Measurements from ENCODE around the gene MME. TPM values are rescaled to one million over a fixed set of nuclear protein-coding genes. Genes with fewer than 3 reads are reported as not detected.

The MME gene
- total RNA-seq, 1 donor from 2014 or later = 14.5 TPM

DNA sequence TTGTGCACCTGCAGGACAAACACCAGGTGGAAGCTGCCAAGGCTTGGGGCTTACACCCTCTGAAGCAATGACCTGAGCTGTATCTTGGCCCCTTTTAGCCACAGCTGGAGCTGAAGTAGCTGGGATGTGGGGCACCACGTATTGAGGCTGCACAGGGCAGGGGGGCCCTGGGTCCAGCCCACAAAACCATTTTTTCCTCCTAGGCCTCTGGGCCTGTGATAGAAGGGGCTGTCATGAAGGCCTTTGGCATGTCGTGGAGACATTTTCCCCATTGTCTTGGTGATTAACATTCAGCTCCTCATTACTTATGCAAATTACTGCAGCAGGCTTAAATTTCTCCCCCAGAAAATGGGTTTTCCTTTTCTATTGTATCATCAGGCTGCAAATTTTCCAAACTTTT is 27.6 kb upstream of the MME start:
- Mint-ChIP-seq H3K4me3 (ENCODE audit: unreplicated experiment) (no peak overlapping the region), H3K27ac (ENCODE audit: unreplicated experiment) (no peak overlapping the region), H3K36me3 (ENCODE audit: unreplicated experiment) (no peaks in the 10 kb centered on the region), H3K4me1 (ENCODE audit: unreplicated experiment) (no peaks in the 10 kb centered on the region), H3K9me3 (ENCODE audit: unreplicated experiment) (peaks cover 14% of the 10 kb centered on the region), H3K27me3 (ENCODE audit: unreplicated experiment) (no peaks in the 10 kb centered on the region)
- no peak for DNase-seq (ENCODE audit: extremely low spot score, unreplicated experiment)
- TF ChIP-seq, protein P1, sequence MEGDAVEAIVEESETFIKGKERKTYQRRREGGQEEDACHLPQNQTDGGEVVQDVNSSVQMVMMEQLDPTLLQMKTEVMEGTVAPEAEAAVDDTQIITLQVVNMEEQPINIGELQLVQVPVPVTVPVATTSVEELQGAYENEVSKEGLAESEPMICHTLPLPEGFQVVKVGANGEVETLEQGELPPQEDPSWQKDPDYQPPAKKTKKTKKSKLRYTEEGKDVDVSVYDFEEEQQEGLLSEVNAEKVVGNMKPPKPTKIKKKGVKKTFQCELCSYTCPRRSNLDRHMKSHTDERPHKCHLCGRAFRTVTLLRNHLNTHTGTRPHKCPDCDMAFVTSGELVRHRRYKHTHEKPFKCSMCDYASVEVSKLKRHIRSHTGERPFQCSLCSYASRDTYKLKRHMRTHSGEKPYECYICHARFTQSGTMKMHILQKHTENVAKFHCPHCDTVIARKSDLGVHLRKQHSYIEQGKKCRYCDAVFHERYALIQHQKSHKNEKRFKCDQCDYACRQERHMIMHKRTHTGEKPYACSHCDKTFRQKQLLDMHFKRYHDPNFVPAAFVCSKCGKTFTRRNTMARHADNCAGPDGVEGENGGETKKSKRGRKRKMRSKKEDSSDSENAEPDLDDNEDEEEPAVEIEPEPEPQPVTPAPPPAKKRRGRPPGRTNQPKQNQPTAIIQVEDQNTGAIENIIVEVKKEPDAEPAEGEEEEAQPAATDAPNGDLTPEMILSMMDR (IDR thresholded peaks at IDR 0.05) = no peak

DNA sequence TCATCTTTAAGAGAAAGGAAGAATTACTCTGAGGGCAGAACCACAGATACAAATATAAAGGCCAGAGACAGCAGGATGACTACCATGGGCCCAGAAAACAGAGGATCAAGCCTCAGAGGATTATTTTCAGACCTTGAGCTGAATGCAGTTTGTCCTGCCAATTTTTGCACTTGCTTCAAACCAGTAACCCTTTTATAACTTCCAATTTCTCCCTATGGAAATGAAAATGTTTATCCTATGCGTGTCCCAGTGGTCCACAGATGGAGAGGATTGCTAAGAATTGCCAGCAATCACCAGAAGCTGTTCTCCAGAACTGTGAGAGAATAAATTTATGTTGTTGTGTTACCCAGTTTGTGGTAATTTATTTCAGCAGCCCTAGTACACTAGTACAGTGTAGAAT is 26.4 kb upstream of the MME start:
- TF ChIP-seq, protein P1 (IDR thresholded peaks at IDR 0.05) = no peak
- no peaks in the 10 kb centered on the region for H3K4me1 Mint-ChIP-seq (ENCODE audit: unreplicated experiment)
- H3K36me3 Mint-ChIP-seq (ENCODE audit: unreplicated experiment) = no peaks in the 10 kb centered on the region
- no peak overlapping the region for H3K4me3 Mint-ChIP-seq (ENCODE audit: unreplicated experiment)
- no peaks in the 10 kb centered on the region for H3K27me3 Mint-ChIP-seq (ENCODE audit: unreplicated experiment)
- H3K9me3 Mint-ChIP-seq (ENCODE audit: unreplicated experiment) = peaks cover 14% of the 10 kb centered on the region
- DNase-seq (ENCODE audit: extremely low spot score, unreplicated experiment) = no peak
- no peak overlapping the region for H3K27ac Mint-ChIP-seq (ENCODE audit: unreplicated experiment)

DNA sequence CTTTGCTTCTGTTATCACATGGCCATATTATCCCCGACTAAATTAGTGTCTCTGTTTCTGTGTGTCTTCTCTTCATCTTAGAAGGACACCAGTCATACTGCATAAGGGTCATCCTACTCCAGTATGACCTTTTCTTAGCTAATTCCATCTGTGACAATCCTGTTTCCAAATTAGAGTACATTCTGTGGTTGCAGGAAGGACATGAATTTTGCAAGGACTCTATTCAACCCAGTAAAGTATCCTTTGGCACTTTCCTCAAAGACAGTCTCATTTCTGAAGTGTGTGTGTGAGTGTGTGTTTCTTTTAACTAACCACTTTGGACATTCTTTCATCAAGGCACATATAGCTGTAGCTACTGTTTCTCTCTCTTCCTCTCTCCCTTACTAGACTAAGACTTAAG is 15.2 kb upstream of the MME start:
- Mint-ChIP-seq H3K36me3 (ENCODE audit: unreplicated experiment) (no peaks in the 10 kb centered on the region), H3K4me3 (ENCODE audit: unreplicated experiment) (no peak overlapping the region), H3K9me3 (ENCODE audit: unreplicated experiment) (no peaks in the 10 kb centered on the region), H3K27ac (ENCODE audit: unreplicated experiment) (no peak overlapping the region), H3K27me3 (ENCODE audit: unreplicated experiment) (no peaks in the 10 kb centered on the region), H3K4me1 (ENCODE audit: unreplicated experiment) (peaks cover 20% of the 10 kb centered on the region)
- no peak for DNase-seq (ENCODE audit: extremely low spot score, unreplicated experiment)
- TF ChIP-seq, protein P1 (IDR thresholded peaks at IDR 0.05) = no peak

DNA sequence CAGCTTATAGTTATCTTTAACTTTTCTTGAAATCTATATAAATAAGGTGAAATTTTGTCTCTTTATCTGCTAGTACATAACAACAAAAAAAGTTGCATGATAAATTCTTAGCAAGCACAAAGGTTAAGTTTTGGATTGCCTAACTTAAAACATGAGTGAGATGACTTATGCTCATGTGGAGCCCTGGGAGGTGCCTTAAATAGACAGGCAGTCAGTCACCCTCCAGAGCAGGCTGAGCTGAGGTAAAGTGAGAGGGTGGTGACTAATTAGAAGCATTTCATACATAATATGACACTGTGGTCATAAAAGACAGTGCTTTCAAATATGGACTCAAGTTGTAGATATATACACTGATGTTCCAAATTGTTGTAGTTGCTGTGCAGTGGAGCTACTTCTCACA is 14.6 kb upstream of the MME start:
- DNase-seq (ENCODE audit: extremely low spot score, unreplicated experiment) = no peak
- peaks cover 27% of the 10 kb centered on the region for H3K4me1 Mint-ChIP-seq (ENCODE audit: unreplicated experiment)
- TF ChIP-seq, protein P1 (IDR thresholded peaks at IDR 0.05) = no peak

DNA sequence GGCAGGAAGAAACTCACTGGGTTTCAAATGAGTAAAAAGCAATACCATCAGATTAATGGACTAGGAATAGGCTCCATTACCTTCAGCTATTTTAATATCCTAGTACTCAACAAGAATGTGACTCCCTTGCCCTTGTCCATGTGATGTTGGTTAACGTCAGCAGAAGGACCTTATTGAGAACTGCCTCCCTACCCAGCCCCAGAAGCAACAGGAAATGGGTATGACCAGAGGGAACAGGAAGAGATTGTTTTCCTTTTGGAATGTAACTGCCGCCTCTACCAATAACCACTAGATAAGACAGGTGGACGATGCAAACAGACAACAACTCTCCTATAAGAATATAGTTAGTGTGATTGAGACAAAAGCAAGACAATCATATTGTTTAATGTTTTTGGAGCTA is 10.4 kb upstream of the MME start:
- no peaks in the 10 kb centered on the region for H3K27me3 Mint-ChIP-seq (ENCODE audit: unreplicated experiment)
- no peak for DNase-seq (ENCODE audit: extremely low spot score, unreplicated experiment)
- no peak overlapping the region for H3K4me3 Mint-ChIP-seq (ENCODE audit: unreplicated experiment)
- TF ChIP-seq, protein P1 (IDR thresholded peaks at IDR 0.05) = no peak
- peak overlapping the region; percentile 86 for H3K27ac Mint-ChIP-seq (ENCODE audit: unreplicated experiment)
- no peaks in the 10 kb centered on the region for H3K36me3 Mint-ChIP-seq (ENCODE audit: unreplicated experiment)
- peaks cover 42% of the 10 kb centered on the region for H3K4me1 Mint-ChIP-seq (ENCODE audit: unreplicated experiment)
- H3K9me3 Mint-ChIP-seq (ENCODE audit: unreplicated experiment) = peaks cover 3% of the 10 kb centered on the region

More for the DNA sequence above, 14.6 kb upstream of the MME start:
- Mint-ChIP-seq H3K27me3 (ENCODE audit: unreplicated experiment) (no peaks in the 10 kb centered on the region), H3K27ac (ENCODE audit: unreplicated experiment) (no peak overlapping the region), H3K36me3 (ENCODE audit: unreplicated experiment) (no peaks in the 10 kb centered on the region), H3K9me3 (ENCODE audit: unreplicated experiment) (no peaks in the 10 kb centered on the region), H3K4me3 (ENCODE audit: unreplicated experiment) (no peak overlapping the region)
